ENCODE results near the gene RASL12. TPM values are rescaled to one million over a fixed set of nuclear protein-coding genes. Genes with fewer than 3 reads are reported as not detected.

Gene RASL12
- total and polyA plus RNA-seq, 2 of the 4 experiments (the other 2 are of a cell fraction), result 0.18 to 0.22 TPM

GRCh38 chr15:65042776-65043327, 24.9 kb downstream of the RASL12 start:
- Histone ChIP-seq H3K56ac (ENCODE audit: extremely low read depth, insufficient read depth, low read length) (no peak overlapping the region), H3K27ac (ENCODE audit: insufficient read depth, low read length) (no peak overlapping the region), H3K36me3 (ENCODE audit: control insufficient read depth, insufficient read depth, low read length) (no peaks in the 10 kb centered on the region), H3K9me1 (ENCODE audit: insufficient read depth, low read length) (peaks cover 15% of the 10 kb centered on the region), H4K8ac (ENCODE audit: low read depth in 2 of 2, low read length in 2 of 2) (peak overlapping the region in 1 of 2 experiments; percentile 45; a peak in 1 of 4 replicates), H2BK20ac (ENCODE audit: low read depth, low read length) (peak overlapping the region; percentile 77), H4K5ac (ENCODE audit: low read depth, low read length) (no peak overlapping the region), H3K9me3 (ENCODE audit: control insufficient read depth, insufficient read depth, low read length) (no peaks in the 10 kb centered on the region), H3K79me1 (ENCODE audit: low read depth in 1 of 2, low read length in 2 of 2) (no peaks in the 10 kb centered on the region), H2AK5ac (ENCODE audit: low read depth, low read length) (peak overlapping the region; percentile 92), H2BK15ac (ENCODE audit: low read depth, low read length) (peak overlapping the region; percentile 92), H2AFZ (replicated peaks; ENCODE audit: low read length, poor library complexity) (peak overlapping the region; percentile 61), H4K20me1 (ENCODE audit: insufficient read depth, low read length) (no peaks in the 10 kb centered on the region), H3K4me2 (ENCODE audit: low read depth, low read length) (no peak overlapping the region), H3K23ac (ENCODE audit: low read depth, low read length) (peak overlapping the region; percentile 45), H3K4ac (ENCODE audit: low read depth, low read length) (peak overlapping the region; percentile 65), H3K27me3 (ENCODE audit: control insufficient read depth, insufficient read depth, low read length) (no peaks in the 10 kb centered on the region), H2AK9ac (replicated peaks; ENCODE audit: low read depth, low read length, poor library complexity) (peak overlapping the region; percentile 62), H3K4me3 (ENCODE audit: insufficient read depth, low read depth, low read length) (no peak overlapping the region), H2BK5ac (ENCODE audit: low read depth, low read length, poor library complexity, severe bottlenecking) (peak overlapping the region; percentile 10), H3K18ac (ENCODE audit: low read depth, low read length) (no peak overlapping the region), H2BK120ac (ENCODE audit: low read depth, low read length) (peak overlapping the region; percentile 72), H3K4me1 (ENCODE audit: control insufficient read depth, insufficient read depth, low read length) (peaks cover 16% of the 10 kb centered on the region), H4K91ac (ENCODE audit: insufficient read depth, low read depth, low read length) (no peak overlapping the region; the same call in 1 of the 2 replicates), H3K9ac (ENCODE audit: low read depth, low read length) (no peak overlapping the region), H3K14ac (replicated peaks; ENCODE audit: low read depth, low read length) (peak overlapping the region; percentile 85; the same call in 1 of the 2 replicates)
- dilution Hi-C loops (cut with HindIII; ENCODE audit: low sequenced_read_pairs, unreplicated experiment), result no loop called here
- ChIA-PET POLR2A (ENCODE audit: unreplicated experiment) (interaction anchor here (0.6 kb wide), 1 partner anchor 137 kb away, joined by 4 read pairs; no protein-coding TSS in a partner anchor), CTCF (interaction anchor here (1.0 to 1.3 kb wide), 2 partner anchors 9 to 40 kb away, joined by 6 to 7 read pairs; no protein-coding TSS in a partner anchor)
- no peak for TF ChIP-seq BHLHE40 (IDR thresholded peaks at IDR 0.05; ENCODE audit: low read depth, low read length)
- TF ChIP-seq MAFK (IDR thresholded peaks at IDR 0.05; ENCODE audit: low read depth, low read length), result no peak
- TF ChIP-seq RFX5 (IDR thresholded peaks at IDR 0.05; ENCODE audit: low read depth, low read length), result no peak
- no peak for TF ChIP-seq CHD1 (IDR thresholded peaks at IDR 0.05; ENCODE audit: low read depth, low read length)
- no peak for TF ChIP-seq RCOR1 (IDR thresholded peaks at IDR 0.05; ENCODE audit: insufficient replicate concordance, low read length)
- BruUV-seq (replicated peaks), result no TSS peak
- DNase-seq (no peak), ATAC-seq (ENCODE audit: low read depth) (no peak)
- intact Hi-C loops (cut with micrococcal nuclease), result no loop called here
- in situ Hi-C loops (cut with MboI; ENCODE audit: low sequenced_read_pairs), result no loop called here
- WGBS, 2 experiments (ENCODE audit: extremely low coverage in 2 of 2, insufficient read length in 1 of 2), result 92% methylated on average over 2 of the region's 4 CpGs; no CpG with 5 or more reads in 1 of the 2 experiments

Measured in IMR-90 (cell line).